CD4-positive, alpha-beta T cell treated with Interleukin-6 for 4 hours (primary cell): ENCODE results near the gene PCP4.

ENCODE experiments used
- DNase-seq: peaks from one replicate; pipeline ENCODE4 v3.0.0-alpha.2; 2020; ENCODE audit warnings: mixed read lengths

The PCP4 gene

GRCh38 chr21:39924577-39925308 lies 57.5 kb downstream of the PCP4 start:
- no peak for DNase-seq

DNA sequence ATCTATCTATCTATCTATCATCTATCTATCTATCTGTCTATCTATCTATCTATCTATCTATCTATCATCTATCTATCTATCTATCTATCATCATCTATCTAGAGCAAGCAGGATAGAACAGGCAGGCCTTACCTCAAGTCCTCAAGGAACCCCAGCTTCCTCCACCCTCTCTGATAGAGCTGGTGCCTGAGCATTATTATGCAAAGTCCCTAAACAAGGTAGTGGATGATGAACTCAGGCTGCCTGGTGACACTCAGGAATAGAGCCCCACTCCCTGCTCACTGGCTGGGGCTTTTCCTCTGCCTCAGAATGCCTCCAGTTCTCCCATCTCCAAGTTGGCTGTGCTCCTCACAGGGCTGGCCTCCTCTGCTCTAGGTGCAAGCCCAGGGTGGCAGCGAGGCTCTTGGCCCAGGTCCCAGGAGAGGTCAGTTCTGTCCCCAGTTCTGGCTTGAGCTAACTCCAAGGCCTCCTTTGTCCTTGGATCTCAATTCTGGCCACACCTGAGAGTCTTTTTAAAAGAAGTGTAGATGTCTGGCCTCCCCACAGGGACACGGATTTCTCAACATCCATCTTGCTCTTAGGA lies 60.2 kb downstream of the PCP4 start:
- no peak for DNase-seq

DNA sequence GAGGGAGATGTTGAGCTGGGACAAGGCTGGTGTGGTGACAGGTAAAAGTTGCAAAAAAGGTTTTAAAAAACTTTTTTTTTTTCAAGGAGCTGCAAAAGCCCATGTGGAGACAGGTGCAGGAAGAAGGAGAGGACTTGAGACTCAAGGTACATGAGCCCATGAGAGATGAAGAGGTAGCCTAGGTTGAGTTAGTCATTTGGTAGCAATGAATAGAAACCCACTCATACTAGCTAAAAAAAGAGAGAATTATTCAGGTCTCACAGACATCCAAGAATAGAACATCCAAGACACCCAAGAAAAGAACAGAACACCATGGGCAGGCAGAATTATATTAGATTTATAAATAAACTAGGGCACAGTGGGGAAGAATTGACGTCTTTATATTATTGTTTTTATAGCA lies 65.1 kb downstream of the PCP4 start:
- no peak for DNase-seq

DNA sequence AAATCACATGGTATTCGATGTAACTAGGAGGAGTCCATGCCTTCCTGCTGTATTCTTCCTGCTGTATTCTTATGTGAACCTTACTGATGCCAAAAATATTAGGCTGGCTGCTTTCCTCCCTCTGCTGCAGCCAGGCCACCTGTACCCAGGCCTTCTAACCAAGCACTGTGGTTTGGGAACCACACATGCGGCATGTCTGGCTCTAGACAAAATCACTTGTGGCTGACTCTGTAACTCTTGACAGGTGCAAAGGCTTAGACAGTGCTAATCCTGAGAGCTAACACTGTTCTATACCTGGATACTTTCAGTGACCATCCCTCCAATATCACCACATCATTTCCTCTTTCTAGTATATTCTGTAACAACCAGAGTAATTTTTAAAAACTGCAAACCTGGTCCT lies 67.7 kb downstream of the PCP4 start:
- DNase-seq = no peak

DNA sequence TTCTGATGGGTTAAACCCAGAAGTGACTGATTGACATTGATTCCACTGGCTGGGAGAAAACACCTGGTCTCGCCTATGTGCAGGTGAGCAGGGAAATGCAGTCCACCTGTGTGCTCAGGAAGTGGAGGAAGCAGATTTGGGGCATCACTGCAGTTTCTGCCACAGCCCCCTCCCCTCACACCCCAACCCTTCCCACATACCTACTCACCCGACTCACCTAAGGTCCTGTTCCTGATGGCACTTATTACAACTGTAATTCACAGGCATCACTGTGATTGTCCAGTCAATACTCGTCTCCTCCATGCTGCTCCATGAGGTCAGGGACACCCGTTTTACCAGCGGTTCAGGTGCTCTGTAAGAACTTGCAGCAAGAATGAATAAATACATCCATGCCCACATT lies 68.5 kb downstream of the PCP4 start:
- no peak for DNase-seq

DNA sequence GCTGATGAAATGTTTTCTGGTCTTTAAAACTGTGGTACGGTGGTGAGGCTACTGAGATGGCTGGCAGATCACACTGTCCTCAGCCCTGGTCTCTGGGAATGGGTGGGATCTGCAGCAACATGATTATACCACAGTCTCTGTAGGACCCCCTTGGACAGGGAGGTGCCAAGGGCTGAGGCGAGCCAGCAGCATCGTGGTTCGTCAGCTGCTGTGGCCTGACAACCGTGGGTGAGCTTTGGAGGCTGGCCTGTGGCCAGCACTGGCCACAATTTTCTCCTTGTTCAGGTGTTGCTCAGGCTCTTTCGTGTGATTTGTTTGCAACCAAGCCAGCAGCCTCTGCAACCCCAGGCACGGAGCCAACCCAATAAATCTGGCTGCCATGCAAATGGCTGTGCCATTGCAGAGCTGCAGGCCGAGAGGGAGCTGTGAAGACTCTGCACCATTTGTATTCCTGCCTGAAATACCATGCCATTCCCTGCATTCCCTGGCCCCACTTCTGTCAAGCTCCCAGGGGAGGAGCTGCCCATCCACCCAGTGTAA lies 70.9 kb downstream of the PCP4 start:
- DNase-seq = no peak

DNA sequence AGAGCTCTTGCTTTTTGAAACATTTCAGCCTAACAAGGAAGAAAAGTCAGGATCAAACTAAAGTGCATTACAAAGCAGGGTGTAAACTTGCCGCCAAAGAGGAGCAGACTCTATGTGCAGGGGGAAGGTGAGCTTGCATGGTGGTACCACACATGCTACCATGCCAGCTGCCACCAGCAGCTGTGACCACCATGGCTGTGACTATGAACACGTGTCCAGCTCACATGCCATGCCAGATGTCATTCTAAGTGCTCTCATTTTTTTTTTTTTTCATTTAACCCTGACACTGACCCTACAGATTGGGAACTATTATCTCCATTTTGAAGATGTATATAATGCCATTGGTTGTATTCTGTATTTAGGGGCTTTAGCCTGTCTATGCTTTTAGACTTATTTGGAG lies 79.0 kb downstream of the PCP4 start:
- no peak for DNase-seq

DNA sequence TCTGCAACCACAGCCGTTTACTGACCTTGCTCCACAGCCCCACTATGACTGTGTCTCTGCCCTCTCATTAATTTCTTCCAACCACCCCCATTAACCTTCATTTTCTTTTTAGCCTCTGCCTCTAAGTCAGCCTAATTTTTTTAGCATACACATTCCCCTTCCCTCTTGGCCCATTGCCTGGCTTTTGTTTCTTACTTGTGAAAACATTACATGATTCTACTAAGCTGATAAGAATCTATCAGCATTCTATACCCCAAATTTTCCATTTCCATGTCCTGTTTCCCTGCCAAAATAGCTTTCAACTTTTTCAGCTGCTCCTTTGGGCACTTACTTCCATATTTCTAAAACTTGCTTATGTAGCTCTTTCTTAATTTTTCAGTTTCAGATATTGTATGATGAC lies 79.8 kb downstream of the PCP4 start:
- no peak for DNase-seq

DNA sequence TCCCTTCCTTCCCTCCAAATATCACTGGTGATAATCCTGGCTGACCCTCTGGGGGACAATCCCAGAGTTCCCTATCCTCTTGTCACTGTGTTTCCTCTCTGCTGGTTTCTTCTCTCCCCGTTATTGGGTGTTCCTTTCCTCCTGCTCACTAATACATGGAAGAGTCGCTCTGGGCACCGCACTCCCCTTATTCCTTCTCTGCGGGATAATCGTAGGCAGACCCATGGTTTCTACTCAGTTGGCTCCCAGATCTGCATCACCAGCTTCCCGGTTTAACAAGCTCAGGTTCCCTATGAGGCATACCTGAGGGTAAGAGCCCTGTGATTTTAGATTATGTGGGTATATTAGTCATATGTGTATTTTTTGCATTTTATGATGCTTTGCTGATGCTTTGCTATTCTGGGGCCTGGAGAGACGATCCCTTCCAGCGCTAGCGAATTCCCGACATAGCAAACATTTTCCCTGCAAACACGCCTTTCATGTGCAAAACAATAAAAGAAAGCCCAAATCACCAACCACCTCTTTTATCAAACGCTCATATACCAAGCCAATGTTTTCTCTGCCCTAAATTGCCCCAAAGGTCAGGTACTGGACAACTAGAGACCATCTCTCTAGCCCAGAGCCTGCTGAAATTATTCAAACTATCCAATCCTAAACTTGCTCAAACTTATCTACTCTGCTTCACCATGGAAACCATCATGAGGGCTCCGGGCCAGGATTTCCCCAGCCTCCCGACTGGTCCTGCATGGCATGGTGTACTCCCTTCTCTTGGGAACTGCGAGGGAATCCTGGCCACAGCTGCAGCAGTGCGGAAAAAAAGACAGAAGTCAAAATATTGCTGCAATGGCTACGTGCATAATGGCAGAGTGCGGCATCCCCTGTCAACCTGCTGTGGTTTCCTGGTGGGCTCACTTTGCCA lies 84.2 kb downstream of the PCP4 start:
- DNase-seq = no peak

DNA sequence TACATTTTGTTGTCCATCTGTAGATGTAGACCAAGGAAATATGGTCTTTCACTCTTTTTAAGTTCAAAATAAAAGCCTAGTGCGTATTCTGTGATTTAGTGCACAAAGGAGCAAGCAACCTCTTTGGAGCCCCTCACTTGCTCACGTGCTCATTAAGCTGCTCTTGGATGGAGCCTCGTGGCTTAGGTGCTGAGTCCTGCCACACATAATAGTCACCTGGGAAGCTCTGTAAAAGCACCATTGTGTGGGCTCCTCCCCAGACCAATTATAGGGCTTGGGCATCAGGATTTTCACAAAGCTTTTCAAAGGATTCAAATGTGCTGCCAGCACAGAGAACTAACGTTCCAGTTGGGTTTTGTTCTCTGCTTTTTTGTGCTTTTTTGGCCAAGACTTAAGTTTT lies 85.0 kb downstream of the PCP4 start:
- DNase-seq = no peak

GRCh38 chr21:39954570-39954969 lies 87.3 kb downstream of the PCP4 start:
- DNase-seq = no peak

GRCh38 chr21:39955326-39955725 lies 88.1 kb downstream of the PCP4 start:
- DNase-seq = no peak

GRCh38 chr21:39956586-39956985 lies 89.3 kb downstream of the PCP4 start:
- DNase-seq = no peak

DNA sequence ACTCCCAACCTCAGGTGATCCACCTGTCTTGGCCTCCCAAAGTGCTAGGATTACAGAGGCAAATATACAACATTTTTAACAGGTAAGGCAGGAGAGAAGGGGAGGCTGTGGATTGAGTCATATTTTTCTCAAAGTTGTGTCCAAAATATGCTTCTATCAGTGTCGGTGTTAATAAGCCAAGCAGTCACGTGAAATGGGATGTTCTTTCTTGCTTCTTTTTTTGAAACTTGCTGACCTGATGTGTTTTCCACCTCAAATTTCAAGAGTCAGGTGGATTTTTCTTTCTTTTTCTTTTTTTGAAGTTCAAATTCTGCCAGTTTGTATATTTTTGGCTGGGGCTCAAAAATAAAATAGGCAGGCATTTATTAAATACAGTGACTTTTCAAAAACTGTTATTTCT lies 91.5 kb downstream of the PCP4 start:
- no peak for DNase-seq

- DNase-seq = no peak
Measured at GRCh38 chr21:39961251-39961650, 94.0 kb downstream of the PCP4 start.

GRCh38 chr21:39965026-39965425 lies 97.8 kb downstream of the PCP4 start:
- DNase-seq = no peak

DNA sequence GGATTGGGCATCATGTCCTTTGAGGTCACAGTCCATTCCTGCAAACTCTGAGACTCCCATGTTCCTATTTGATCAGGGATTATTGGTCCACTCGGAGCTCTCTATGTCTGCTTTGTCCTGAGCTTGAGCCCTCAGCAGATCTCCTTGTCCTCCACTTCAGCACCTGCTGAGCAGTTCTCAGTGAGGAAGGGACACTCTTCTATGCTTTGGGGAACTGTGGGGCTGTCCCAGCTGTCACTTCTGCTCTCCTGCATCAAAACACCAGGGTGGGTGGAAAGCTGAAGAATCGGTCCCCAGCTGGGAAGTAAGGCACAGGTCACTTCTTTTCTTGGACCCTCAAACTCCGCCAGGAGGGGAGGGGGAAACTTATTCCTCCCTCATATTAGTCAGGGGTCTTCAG lies 99.5 kb downstream of the PCP4 start:
- no peak for DNase-seq

GRCh38 chr21:39968010-39968409 lies 100.8 kb downstream of the PCP4 start:
- DNase-seq = no peak

DNA sequence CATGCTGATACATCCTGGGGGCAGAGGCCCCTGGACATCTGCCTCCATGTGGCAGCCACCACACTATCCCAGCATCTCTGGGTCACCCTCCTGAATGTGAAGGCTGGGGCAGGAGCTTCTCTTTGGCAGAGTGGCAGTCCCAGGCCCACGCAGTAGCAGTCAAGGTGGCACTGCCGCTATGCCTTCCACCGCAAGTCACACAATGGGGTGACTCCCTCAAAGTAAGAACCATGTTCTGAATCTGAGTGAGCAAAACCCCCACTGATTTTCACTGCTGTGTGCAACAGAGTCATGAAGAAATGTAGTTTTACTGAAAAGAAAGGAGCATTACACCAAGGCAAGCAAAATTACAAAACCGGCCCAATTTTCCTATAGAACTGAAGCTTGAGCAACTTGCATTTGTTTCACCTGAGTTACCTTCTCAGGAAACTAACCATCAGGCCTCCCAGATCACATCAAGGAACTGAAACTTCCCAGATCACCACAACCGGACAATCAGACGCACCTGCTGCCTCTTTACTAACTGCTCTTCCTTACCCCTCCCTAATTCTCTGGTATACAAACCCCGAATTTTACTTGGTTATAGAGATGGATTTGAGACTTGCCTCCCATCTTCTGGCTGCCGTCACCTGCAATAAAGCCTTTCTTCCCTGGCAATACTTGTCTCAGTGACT lies 102.6 kb downstream of the PCP4 start:
- no peak for DNase-seq

GRCh38 chr21:39971956-39972355 lies 104.7 kb downstream of the PCP4 start:
- no peak for DNase-seq

GRCh38 chr21:39972471-39972870 lies 105.2 kb downstream of the PCP4 start:
- DNase-seq = no peak

- no peak for DNase-seq
Measured at GRCh38 chr21:39972976-39973770, 105.9 kb downstream of the PCP4 start.
